K562 (cell line): ENCODE data around the gene UNC80. TPM values are rescaled to one million over a fixed set of nuclear protein-coding genes. Genes with fewer than 3 reads are reported as not detected.

Experiments used
- ATAC-seq: fragments of 200-7000 bp; cut with Tn5 transposase; 3 replicates; pipeline ENCODE4 v1.9.1; 2020; ENCODE audit warnings: moderate library complexity
- BruUV-seq: library from RNA; stranded (reverse); fragments of 400-500 nt; replicated peaks from 2 replicates; lab custom pipeline; 2021; lab: Mats Ljungman, UMichigan
- CTCF ChIA-PET: fragments of 300-600 bp; formaldehyde crosslinking; extraction: SDS; loops from one replicate; lab custom pipeline; 2021; ENCODE audit warnings: low intra/inter-chr PET ratio; lab: Yijun Ruan, JAX
- POLR2A ChIA-PET: fragments of 300-600, 350-650 bp; sonication (Branson Sonifier 250); formaldehyde crosslinking; extraction: SDS; loops from one replicate; lab custom pipeline; 2021; ENCODE audit warnings: antibody characterized with exemption, inconsistent platforms; lab: Yijun Ruan, JAX
- DNase-seq, 4 experiments: peaks; one replicate each; pipeline versions ENCODE4 v3.0.0 to v3.0.0-alpha.2; 2011 to 2018; ENCODE audit warnings: low spot score in 3 of 4, mixed read lengths in 3 of 4; ENCODE audit errors: extremely low read depth in 1 of 4
- FAIRE-seq: peaks from 2 replicates; lab custom pipeline; 2011; peaks lifted over from hg19 to GRCh38; lab: Jason Lieb, UNC
- H2AFZ ChIP-seq: 2 replicates; pipeline ENCODE4 v1.6.0; 2011; ENCODE audit warnings: low read depth, low read length, control low read depth, inconsistent platforms
- H3K27ac ChIP-seq: fragments of 200-600 bp; 3 replicates; pipeline ENCODE4 v1.8.0; 2011; ENCODE audit warnings: low read depth, mild to moderate bottlenecking, control low read depth, inconsistent platforms, low read length, moderate library complexity, mixed read lengths; ENCODE audit errors: extremely low read depth
- H3K27me3 ChIP-seq, 2 experiments: fragments of 300-600 bp in 1 of 2; 2 replicates in 1 of 2; 3 replicates in 1 of 2; pipeline versions ENCODE4 v1.6.0 to v1.8.0; 2011; ENCODE audit warnings: inconsistent platforms in 2 of 2, low read length in 2 of 2, mild to moderate bottlenecking in 1 of 2, mixed read lengths in 1 of 2, moderate library complexity in 1 of 2; ENCODE audit not compliant: control insufficient read depth in 2 of 2, insufficient read depth in 2 of 2
- H3K36me3 ChIP-seq: fragments of 300-600 bp; 3 replicates; pipeline ENCODE4 v1.8.0; 2011; ENCODE audit warnings: mild to moderate bottlenecking, low read length, inconsistent platforms; ENCODE audit not compliant: control insufficient read depth, insufficient read depth
- H3K4me1 ChIP-seq, 2 experiments: fragments of 200-600 bp in 1 of 2; replicated peaks in 1 of 2; 2 replicates in 1 of 2; 3 replicates in 1 of 2; pipeline versions ENCODE4 v1.5.1 to v1.8.0; 2011; ENCODE audit warnings: inconsistent platforms in 2 of 2, low read length in 2 of 2, mild to moderate bottlenecking in 1 of 2, mixed read lengths in 1 of 2, moderate library complexity in 1 of 2; ENCODE audit not compliant: control insufficient read depth in 2 of 2, insufficient read depth in 2 of 2
- H3K4me2 ChIP-seq: 2 replicates; pipeline ENCODE4 v1.6.1; 2011; ENCODE audit warnings: low read length, control low read depth, inconsistent platforms, mixed read lengths; ENCODE audit not compliant: insufficient read depth
- H3K4me3 ChIP-seq: fragments of 200-600 bp; sonication (generic), shearing (Covaris generic); 2 replicates; pipeline ENCODE4 v1.5.1; 2016; ENCODE audit warnings: control low read depth, inconsistent platforms
- H3K79me2 ChIP-seq: fragments of 200-600 bp; 3 replicates; pipeline ENCODE4 v1.8.0; 2011; ENCODE audit warnings: low read length, inconsistent platforms; ENCODE audit not compliant: control insufficient read depth, insufficient read depth
- H3K9ac ChIP-seq, 2 experiments: 2 replicates each; pipeline versions ENCODE4 v1.6.0 to v1.6.1; 2011; ENCODE audit warnings: low read depth in 2 of 2, low read length in 2 of 2, control low read depth in 1 of 2, inconsistent platforms in 1 of 2, mild to moderate bottlenecking in 1 of 2, mixed read lengths in 1 of 2; ENCODE audit not compliant: insufficient read depth in 1 of 2
- H3K9me1 ChIP-seq: one replicate; pipeline ENCODE4 v1.6.0; 2011; ENCODE audit warnings: inconsistent platforms, mild to moderate bottlenecking, low read length, moderate library complexity; ENCODE audit not compliant: control insufficient read depth, insufficient read depth
- H3K9me3 ChIP-seq: replicated peaks from 2 replicates; pipeline ENCODE4 v1.5.1; 2011; ENCODE audit warnings: low read depth, low read length, inconsistent platforms; ENCODE audit not compliant: control insufficient read depth, insufficient read depth
- H4K20me1 ChIP-seq: replicated peaks from 2 replicates; pipeline ENCODE4 v1.6.1; 2011; ENCODE audit warnings: low read length, inconsistent platforms, mixed read lengths; ENCODE audit not compliant: control insufficient read depth, insufficient read depth
- TAF1 ChIP-seq: IDR thresholded peaks from 2 replicates; pipeline ENCODE4 v1.6.1; 2011; ENCODE audit warnings: mild to moderate bottlenecking, low read length, moderate library complexity; ENCODE audit not compliant: insufficient read depth, control insufficient read depth, severe bottlenecking; ENCODE audit errors: extremely low read depth
- ZMIZ1 ChIP-seq, 2 experiments: fragments of 150-350 bp in 1 of 2; IDR thresholded peaks; 2 replicates each; pipeline ENCODE4 v1.6.1; 2012 to 2016; ENCODE audit warnings: low read depth in 2 of 2, low read length in 2 of 2, mild to moderate bottlenecking in 1 of 2, moderate library complexity in 1 of 2
- ZNF3 ChIP-seq: fragments of 250-450 bp; sonication (Bioruptor Pico); IDR thresholded peaks from 2 replicates; pipeline ENCODE4 v1.5.0; 2021; ENCODE audit warnings: mild to moderate bottlenecking, moderate library complexity
- WGBS: fragments of 100-300 bp; shearing (Covaris generic); methylation state at CpG from one replicate; pipeline ENCODE4 v1.1.6; 2016; ENCODE audit warnings: low coverage, mixed read lengths; ENCODE audit not compliant: insufficient coverage; ENCODE audit errors: missing lambda C conversion rate; 5-methylcytosine and 5-hydroxymethylcytosine counted together
- in situ Hi-C: fragments of 300-500 bp; cut with MboI; formaldehyde crosslinking; loops from 4 replicates; pipeline ENCODE4 v1.15.0; 2018; ENCODE audit warnings: inconsistent platforms, mixed read lengths
- intact Hi-C: fragments of 100-400 bp; cut with micrococcal nuclease; formaldehyde crosslinking; loops from 2 replicates; pipeline ENCODE4 v1.14.2; 2022
- polyA plus RNA-seq, 8 experiments: library from polyadenylated mRNA; depleted of rRNA in 4 of 8; stranded (reverse) in 5 of 8; unstranded in 3 of 8; fragments of >200 nt; fragmentation: Nextera tagmentation in 2 of 8; fragmentation: Illumina TruSeq in 1 of 8; extraction: Ambion mirVana in 2 of 8; extraction: Trizol in 1 of 8; gene quantifications; 2 replicates each; pipeline versions ENCODE4 v1.2.1 to v1.2.3, GENCODE V29; 2011 to 2014; ENCODE audit warnings: inconsistent platforms in 1 of 8, missing spikeins in 1 of 8
- total RNA-seq, 7 experiments: library from RNA; depleted of rRNA in 6 of 7; stranded (reverse); fragments of >200 nt in 6 of 7; fragmentation: Illumina TruSeq in 2 of 7; extraction: Trizol in 2 of 7; gene quantifications; 2 replicates each; pipeline versions ENCODE4 v1.2.1 to v1.2.3, GENCODE V29; 2011 to 2021; ENCODE audit warnings: low replicate concordance in 1 of 7

The UNC80 gene
- total and polyA plus RNA-seq, 9 of the 15 experiments (the other 6 are each of a cell fraction or from before 2014, with no cell fraction given), result under 0.01 to 0.04 (median 0.01) TPM; not detected in 5

GRCh38 chr2:209805351-209805750 is 33.7 kb downstream of the UNC80 start:
- no peaks in the 10 kb centered on the region for H3K27me3 ChIP-seq
- no peaks in the 10 kb centered on the region for H3K79me2 ChIP-seq
- intact Hi-C loops, result no loop called here
- 0% methylated on average over 1 of the region's 1 CpG for WGBS
- DNase-seq, result no peak
- no peaks in the 10 kb centered on the region; a peak in 1 of 5 replicates for H3K4me1 ChIP-seq
- no peak overlapping the region for H3K4me2 ChIP-seq
- no peak for ATAC-seq
- no peak overlapping the region for H3K9ac ChIP-seq
- ChIA-PET POLR2A (no interaction called here), CTCF (no interaction called here)
- no peak overlapping the region for H3K27ac ChIP-seq
- H3K4me3 ChIP-seq, result no peak overlapping the region
- no peak for TF ChIP-seq ZNF3
- no peak for TF ChIP-seq ZMIZ1 (IDR thresholded peaks at IDR 0.05; ENCODE audit: low read depth in 2 of 2, low read length in 2 of 2)
- TF ChIP-seq TAF1, result no peak
- in situ Hi-C loops, result no loop called here
- no peaks in the 10 kb centered on the region for H3K9me3 ChIP-seq
- H3K36me3 ChIP-seq, result no peaks in the 10 kb centered on the region
- no TSS peak for BruUV-seq
- FAIRE-seq, result no peak
- H4K20me1 ChIP-seq, result no peaks in the 10 kb centered on the region
- H2AFZ ChIP-seq, result no peak overlapping the region
- no peaks in the 10 kb centered on the region for H3K9me1 ChIP-seq
